GM13976 (cell line): ENCODE results near the gene ZCCHC18.
"Not testable (repeated sequence)": the region's sequence is repeated elsewhere in the genome, so short reads cannot be mapped to it uniquely, and the experiment has no call there.

Experiments
- DNase-seq: peaks from one replicate; pipeline ENCODE4 v3.0.0; 2012; ENCODE audit warnings: low spot score
- in situ Hi-C: fragments of 300-500 bp; cut with MboI; formaldehyde crosslinking; loops from one replicate; pipeline ENCODE4 v1.12.0; 2022; ENCODE audit warnings: low sequenced_read_pairs, mixed read lengths, inconsistent platforms; ENCODE audit not compliant: unreplicated experiment
- TF ChIP-seq, protein P1 (sequence below): IDR thresholded peaks from 2 replicates; pipeline ENCODE4 v1.5.1; 2012; ENCODE audit warnings: borderline replicate concordance, mild to moderate bottlenecking; ENCODE audit not compliant: insufficient read depth; ENCODE audit errors: extremely low read depth, missing control alignments, control extremely low read depth

ZCCHC18 gene

GRCh38 chrX:104112326-104112951 is at the start of gene ZCCHC18:
TSS of gene ZCCHC18 (plus strand) at chrX:104112523. CDS start at chrX:104114112, 1,589 bp downstream.
- DNase-seq = peak; percentile 79
- TF ChIP-seq, protein P1, sequence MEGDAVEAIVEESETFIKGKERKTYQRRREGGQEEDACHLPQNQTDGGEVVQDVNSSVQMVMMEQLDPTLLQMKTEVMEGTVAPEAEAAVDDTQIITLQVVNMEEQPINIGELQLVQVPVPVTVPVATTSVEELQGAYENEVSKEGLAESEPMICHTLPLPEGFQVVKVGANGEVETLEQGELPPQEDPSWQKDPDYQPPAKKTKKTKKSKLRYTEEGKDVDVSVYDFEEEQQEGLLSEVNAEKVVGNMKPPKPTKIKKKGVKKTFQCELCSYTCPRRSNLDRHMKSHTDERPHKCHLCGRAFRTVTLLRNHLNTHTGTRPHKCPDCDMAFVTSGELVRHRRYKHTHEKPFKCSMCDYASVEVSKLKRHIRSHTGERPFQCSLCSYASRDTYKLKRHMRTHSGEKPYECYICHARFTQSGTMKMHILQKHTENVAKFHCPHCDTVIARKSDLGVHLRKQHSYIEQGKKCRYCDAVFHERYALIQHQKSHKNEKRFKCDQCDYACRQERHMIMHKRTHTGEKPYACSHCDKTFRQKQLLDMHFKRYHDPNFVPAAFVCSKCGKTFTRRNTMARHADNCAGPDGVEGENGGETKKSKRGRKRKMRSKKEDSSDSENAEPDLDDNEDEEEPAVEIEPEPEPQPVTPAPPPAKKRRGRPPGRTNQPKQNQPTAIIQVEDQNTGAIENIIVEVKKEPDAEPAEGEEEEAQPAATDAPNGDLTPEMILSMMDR = no peak
- in situ Hi-C loops = loop anchor here (25.0 kb wide), 2 partner anchors 100 to 275 kb away; partner anchors contain the start of genes H2BW1 and RAB9B

DNA sequence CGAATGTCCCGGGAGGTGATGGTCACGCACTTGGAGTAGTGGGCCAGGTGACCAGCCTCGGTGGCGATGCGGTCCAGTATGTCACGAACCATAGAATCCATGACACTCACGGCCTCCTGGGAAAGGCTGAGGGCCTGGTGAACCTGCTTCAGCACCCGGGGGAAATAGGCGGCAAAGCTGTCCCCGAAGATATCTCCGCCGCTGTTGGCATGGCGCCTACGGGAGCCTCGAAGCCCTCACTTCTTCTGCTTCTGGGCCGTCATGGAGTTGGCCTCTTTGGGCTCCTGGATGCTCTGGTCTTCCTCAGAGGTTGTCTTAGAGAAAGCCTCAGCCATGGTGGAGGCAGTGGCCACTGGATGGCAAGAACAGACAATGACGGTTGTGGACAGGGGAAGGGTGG is 49.7 kb upstream of the ZCCHC18 start:
- DNase-seq, in situ Hi-C loops: not testable (repeated sequence)

- in situ Hi-C loops = not testable (repeated sequence)
These were observed 36.4 kb upstream of the ZCCHC18 start, which contains the start of gene TMSB15C for GRCh38 chrX:104075778-104076445. TSS of gene TMSB15C (minus strand) at chrX:104076236.

DNA sequence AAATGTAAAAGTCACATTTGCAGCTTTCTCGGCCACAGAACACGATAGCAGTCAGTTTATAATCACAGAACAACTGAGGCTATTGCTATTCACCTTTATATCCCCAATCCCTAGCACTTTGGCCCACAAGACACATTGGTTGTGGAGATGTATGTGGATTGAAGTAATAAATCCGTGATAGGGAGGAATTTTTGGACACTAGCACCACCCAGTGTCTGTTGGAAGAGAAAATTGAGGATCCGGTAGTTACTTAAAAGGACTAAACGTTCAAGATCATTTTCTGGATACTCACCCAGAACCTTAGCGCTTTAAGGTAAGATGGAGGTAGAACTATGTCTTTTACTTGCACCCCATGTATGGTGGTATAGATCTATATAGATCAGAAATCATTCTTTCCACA is 34.5 kb upstream of the ZCCHC18 start:
- in situ Hi-C loops, DNase-seq: not testable (repeated sequence)

More at GRCh38 chrX:104075778-104076445, 36.4 kb upstream of the ZCCHC18 start, which contains the start of gene TMSB15C:
- DNase-seq = not testable (repeated sequence)

DNA sequence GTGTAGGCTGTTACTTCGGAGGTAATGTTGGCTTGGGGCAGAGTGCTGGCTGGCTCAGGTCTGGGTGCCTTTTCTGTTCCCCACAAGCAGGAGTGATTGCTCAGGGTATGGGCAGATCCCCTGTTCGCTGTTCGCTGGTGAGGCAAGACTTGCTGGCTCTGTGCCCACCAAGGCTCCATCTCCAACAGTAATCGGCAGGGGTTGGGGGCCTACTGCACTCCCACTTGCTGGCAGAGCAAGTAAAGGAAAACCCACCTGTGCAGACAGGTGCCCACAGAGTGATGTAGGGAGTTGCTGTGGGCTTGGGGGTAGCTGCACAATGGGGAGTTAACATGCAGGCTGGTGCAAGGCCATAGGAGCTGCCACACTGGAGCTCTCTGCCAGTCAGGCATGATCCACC is 28.3 kb upstream of the ZCCHC18 start:
- no peak for DNase-seq
- TF ChIP-seq, protein P1 = no peak
- in situ Hi-C loops = no loop called here

- in situ Hi-C loops = no loop called here
- TF ChIP-seq, protein P1 = no peak
- no peak for DNase-seq
These were observed 27.6 kb upstream of the ZCCHC18 start for GRCh38 chrX:104084534-104085277.

DNA sequence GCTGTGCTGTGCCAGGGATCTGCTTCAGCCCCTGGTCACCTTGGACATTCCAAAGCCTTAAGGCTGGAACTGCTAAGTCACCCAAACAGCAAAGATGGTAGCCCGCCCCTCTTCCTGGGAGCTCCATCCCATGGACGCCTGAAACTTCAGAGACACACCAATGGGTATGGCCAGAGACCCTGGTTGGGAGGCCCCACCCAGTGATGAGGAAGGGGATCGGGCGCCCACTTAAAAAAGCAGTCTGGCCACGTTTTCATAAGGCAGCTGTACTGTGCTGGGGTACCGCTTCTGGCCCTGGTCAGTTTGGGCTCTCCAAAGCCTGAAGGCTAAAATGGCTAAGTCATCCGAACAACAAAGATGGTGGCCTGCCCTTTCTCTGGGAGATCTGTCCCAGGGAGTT is 26.8 kb upstream of the ZCCHC18 start:
- TF ChIP-seq, protein P1 = no peak
- no peak for DNase-seq
- in situ Hi-C loops = no loop called here

GRCh38 chrX:104085919-104086318 is 26.4 kb upstream of the ZCCHC18 start:
- DNase-seq = no peak
- TF ChIP-seq, protein P1 = no peak
- in situ Hi-C loops = no loop called here
